GM19035 (cell line): Measurements from ENCODE around the gene KRTAP12-4.
"Not testable (repeated sequence)": the region's sequence is repeated elsewhere in the genome, so short reads cannot be mapped to it uniquely, and the experiment has no call there.

ENCODE experiments used
- ATAC-seq: cut with Tn5 transposase; IDR thresholded peaks from one replicate; pipeline ENCODE4 v1.9.1; 2021; ENCODE audit not compliant: unreplicated experiment

KRTAP12-4 gene

DNA sequence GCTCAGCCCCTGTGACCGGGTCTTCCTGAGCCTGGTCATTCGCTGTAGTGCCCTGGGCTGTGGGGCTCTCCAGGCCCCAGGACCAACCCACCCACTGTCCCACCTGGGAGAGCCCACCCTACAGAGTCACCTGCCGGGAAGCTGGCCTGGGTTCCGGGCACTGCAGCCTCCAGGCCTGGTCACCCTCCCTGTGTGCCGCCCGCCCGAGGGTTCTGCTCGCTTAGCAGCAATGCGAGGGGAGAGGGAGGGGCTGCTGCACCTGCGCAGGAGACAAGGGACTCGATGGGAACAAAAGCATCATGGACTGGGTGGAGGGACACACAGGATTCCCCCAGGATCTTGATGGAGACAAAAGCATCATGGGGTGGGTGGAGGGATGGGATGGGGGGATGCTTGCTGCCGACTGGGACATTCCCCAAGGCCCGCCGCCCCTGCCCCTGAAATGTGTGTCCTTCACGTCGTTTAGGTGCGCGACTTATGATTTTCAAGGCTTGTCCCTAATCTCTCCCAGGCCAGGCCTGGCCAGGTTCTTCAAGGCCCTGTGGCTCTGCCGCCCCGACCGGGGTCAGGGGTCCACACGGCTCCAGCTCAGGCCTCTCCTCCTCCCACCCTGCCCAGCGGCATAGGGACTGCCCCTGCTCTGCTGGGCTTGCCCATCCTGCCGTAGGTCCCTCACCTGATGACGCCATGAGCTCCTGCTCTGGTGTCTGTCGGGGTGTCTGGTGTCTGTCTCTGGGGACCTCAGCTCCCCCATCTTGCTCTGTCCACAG lies 40.9 kb downstream of the KRTAP12-4 start:
- ATAC-seq: no peak

DNA sequence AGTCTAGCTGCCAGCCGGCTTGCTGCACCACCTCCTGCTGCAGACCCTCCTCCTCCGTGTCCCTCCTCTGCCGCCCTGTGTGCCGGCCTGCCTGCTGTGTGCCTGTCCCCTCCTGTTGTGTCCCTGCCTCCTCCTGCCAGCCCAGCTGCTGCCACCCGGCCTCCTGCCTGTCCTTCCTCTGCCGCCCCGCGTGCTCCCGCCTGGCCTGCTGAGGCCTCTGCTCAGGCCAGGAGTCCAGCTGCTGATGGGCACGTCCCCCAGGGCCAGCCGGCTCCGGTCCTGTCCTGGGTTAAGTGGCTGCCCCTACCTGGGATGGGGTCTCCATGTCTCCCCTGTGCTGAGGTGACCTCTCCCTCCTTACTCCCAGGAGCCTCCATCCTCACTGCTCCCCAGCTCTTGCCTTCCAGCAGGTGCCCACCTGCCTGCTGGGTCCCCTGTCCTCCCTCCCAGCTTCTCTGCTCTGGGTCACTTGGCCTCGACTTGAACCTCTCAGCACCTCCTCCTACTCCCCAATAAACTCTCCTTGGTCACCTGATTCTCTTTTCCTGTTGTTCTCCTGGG lies 41.7 kb downstream of the KRTAP12-4 start:
- no peak for ATAC-seq

- no peak for ATAC-seq
These were observed 42.4 kb downstream of the KRTAP12-4 start, which contains the start of gene KRTAP10-8 for GRCh38 chr21:44612029-44612486. KRTAP10-8 (plus strand) TSS chr21:44612079; CDS start chr21:44612101, 22 bp downstream.

DNA sequence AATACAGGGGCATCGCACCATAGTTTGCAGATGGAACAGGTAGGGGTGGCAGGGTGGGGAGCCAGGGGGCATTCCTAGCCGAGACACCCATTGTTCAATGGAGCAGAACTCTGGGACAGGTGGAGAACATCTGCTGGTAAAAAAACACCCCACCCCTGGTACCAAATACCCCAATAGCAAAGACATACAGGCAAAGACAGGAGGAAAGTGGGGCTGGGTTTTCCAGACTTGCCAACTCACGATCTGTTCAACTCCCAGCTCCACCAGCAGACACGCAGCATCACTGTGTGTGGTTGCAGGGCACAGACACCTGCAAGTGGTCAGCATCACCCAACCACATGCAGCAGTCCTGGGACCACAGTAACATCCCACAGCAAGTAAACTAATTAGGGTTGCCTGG lies 42.9 kb downstream of the KRTAP12-4 start:
- no peak for ATAC-seq

DNA sequence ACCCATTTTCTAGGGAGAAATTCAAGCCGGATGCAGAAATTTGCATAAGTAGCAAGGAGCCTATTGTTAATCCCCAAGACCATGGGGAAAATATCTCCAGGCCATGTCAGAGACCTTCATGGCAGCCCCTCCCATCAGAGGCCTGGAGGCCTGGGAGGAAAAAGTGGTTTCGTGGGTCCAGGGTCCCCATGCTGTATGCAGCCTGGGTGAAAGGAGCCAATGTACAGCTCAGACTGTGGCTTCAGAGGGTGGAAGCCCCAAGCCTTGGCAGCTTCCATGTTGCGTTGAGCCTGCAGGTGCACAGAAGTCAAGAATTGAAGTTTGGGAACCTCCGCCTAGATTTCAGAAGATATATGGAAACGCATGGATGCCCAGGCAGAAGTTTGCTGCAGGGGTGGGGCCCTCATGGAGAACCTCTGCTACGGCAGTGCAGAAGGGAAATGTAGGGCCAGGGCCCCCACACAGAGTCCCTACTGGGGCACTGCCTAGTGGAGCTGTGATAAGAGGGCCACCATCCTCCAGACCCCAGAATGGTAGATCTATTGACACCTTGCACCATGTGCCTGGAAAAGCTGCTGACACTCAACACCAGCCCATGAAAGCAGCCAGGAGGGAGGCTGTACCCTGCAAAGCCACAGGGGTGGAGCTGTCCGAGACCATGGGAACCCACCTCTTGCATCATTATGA lies 44.2 kb downstream of the KRTAP12-4 start:
- not testable (repeated sequence) for ATAC-seq

DNA sequence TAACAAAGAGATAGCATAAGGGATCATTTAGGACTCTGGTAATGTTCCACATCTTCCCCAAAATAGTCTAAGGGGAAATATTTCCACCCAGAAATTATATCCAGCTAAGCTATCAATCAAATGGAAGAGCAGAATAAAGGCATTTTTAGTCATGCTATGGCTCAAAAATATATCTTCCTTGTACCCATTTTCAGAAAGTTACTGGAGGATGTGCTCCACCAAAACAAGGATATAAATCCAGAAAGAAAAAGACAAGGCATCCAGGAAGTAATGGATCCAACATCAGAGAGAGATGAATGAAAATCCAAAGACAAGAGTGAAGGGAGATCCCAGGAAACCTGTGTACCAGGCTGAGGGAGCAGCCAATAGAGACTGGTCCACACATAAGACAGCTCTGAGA lies 45.3 kb downstream of the KRTAP12-4 start:
- no peak for ATAC-seq

DNA sequence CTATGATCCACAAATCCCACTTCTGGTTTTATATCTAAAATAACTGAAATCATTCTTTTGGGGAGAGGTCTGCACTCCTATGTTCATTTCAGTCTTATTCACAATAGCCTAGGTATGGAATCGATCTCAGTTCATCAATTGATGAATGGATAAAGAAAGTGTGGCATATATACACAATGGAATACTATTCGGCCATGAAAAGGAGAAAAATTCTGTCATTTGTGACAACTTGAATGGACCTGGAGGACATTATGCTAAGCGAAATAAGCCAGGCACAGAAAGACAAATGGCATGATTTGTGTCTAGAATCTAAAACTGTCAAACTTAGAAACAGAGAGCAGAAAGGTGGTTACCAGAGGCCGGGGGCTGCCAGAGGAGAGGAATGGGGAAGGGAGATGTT lies 48.0 kb downstream of the KRTAP12-4 start:
- ATAC-seq: no peak
